D721Med (cell line): Measurements from ENCODE around the gene RAI14.

Experiments
- DNase-seq: peaks from one replicate; pipeline ENCODE4 v3.0.0; 2011; ENCODE audit warnings: low spot score; ENCODE audit not compliant: insufficient read length
- FAIRE-seq: peaks from 2 replicates; lab custom pipeline; 2011; peaks lifted over from hg19 to GRCh38; lab: Jason Lieb, UNC
- CTCF ChIP-seq: IDR thresholded peaks from 2 replicates; pipeline ENCODE4 v1.5.1; 2012; ENCODE audit warnings: mild to moderate bottlenecking, control low read depth; ENCODE audit not compliant: insufficient read depth; ENCODE audit errors: missing control alignments

The RAI14 gene

DNA sequence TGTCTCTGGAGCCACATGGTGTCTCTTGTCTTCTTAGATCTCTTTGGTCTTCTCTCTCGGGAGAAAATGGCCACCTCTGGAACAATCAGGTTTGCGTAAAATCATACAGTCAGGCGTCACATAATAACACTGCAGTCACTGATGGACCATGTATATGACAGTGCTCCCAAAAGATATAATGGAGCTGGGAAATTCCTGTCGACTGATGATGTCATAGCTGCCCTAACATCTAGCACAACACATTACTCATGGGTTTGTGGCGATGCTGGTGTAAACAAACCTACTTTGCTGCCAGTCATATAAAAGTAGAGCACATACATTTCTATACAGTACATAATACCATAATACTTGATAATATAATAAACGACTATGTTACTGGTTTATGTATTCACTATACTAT is 30.1 kb upstream of the RAI14 start:
- FAIRE-seq (no peak), DNase-seq (no peak)
- TF ChIP-seq CTCF, result no peak

DNA sequence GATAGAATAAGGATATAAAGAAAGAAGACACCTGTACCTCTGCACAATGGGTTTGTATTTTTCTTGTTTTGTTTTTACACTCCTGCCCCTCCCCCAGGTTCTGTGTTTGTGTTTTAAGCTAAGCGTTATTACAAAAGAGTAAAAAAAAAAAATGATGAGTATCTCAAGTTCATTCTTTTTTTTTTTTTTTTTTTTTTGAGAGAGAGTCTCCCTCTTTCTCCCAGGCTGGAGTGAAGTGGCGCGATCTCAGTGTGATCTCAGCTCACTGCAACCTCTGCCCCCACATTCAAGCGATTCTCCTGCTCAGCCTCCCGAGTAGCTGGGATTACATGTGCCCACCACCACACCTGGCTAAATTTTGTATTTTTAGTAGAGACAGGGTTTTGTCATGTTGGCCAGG is 29.4 kb upstream of the RAI14 start:
- DNase-seq (no peak), FAIRE-seq (no peak)
- no peak for TF ChIP-seq CTCF

DNA sequence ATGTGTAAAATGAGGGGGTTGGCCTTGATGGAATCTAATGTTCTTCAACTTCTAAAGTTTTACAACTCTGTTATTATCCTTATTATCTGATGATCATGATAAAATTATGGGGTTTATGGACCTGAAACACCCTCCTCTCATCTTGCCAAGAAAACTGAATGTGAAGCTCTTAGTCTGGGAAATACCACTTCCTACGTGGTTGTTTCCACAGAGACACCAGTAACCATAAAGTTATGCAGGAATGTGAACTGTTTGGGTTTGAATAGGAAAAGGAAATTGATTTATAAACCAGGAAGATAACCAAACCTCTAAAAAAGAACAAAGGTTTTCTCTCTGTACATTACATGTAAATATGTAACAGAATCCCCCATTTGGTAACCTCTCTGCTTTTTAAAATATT is 28.3 kb upstream of the RAI14 start:
- TF ChIP-seq CTCF, result no peak
- FAIRE-seq (no peak), DNase-seq (no peak)

- no peak for DNase-seq
- no peak for TF ChIP-seq CTCF
- no peak for FAIRE-seq
These were observed 27.8 kb upstream of the RAI14 start for GRCh38 chr5:34628373-34628772.

GRCh38 chr5:34630596-34630995 is 25.5 kb upstream of the RAI14 start:
- DNase-seq (no peak), FAIRE-seq (no peak)
- no peak for TF ChIP-seq CTCF

- DNase-seq (no peak), FAIRE-seq (no peak)
- TF ChIP-seq CTCF, result no peak
These were observed 23.2 kb upstream of the RAI14 start for GRCh38 chr5:34632807-34633422.

DNA sequence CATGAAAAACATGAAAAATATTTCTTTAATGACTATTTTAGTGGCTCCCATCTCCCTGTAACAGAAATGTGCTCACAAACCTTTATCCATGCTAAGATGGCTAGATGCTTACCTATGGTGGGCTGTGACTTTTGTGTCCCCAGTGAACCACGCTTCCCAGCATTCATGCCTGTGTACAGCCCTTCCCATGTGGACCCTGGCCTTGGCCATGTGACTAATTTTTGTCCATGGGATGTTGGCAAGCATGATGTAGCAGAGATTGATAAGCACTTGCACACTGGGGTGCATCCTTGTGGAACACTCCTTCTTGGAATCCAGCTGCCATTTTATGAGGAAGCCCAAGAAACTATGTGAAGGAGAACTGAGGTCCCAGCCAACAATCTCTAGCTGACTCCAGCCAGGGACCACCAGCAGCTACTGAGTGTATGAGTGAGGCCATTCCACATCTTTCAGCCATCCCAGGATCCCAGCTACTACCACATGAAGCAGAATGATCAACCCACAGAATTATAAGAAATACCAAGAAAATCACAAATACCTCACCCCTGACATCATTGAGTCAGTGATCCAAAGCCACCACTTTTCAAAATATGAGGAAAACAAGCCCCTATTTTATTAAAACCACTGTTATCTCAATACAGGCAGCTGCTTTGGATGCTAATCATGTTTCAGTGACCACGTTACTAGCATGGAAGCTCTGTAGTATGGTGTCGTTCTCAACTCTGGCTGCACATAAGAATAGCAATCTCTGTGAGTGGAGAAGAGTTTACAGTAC is 16.1 kb upstream of the RAI14 start:
- DNase-seq (no peak), FAIRE-seq (no peak)
- no peak for TF ChIP-seq CTCF
